GM21526 (cell line): ENCODE measurements around the gene PPP1R36.

Experiments
- ATAC-seq: cut with Tn5 transposase; IDR thresholded peaks from one replicate; pipeline ENCODE4 v1.9.1; 2021; ENCODE audit warnings: moderate library complexity; ENCODE audit not compliant: unreplicated experiment, low FRiP score

PPP1R36 gene

DNA sequence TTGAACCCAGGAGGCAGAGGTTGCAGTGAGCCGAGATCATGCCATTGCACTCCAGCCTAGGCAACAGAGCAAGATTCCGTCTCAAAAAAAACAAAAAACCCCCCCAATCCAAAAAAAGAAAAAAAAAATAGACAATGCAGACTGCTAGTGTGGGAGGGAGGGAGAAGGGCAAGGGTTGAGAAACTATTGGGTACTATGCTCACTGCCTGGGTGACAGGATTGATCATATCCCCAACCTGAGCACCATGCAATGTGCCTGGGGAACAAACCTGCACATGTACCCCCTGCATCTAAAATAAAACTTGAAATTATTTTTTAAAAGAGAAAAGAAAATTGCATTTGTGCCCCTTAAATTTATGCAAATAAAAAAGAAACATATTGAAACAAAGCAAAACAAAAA is 88.9 kb downstream of the PPP1R36 start:
- no peak for ATAC-seq
